Sigmoid colon (tissue), 7 donors: ENCODE results near the gene GABRB2. TPM values are rescaled to one million over a fixed set of nuclear protein-coding genes. Genes with fewer than 3 reads are reported as not detected.

Experiments used
- DNase-seq: peaks from one replicate; pipeline ENCODE4 v3.0.0-alpha.2; 2019
- H3K27ac ChIP-seq, 4 donors: fragments of 200-600 bp; sonication (generic); one replicate each; pipeline ENCODE4 v1.5.1; 2016 to 2019; ENCODE audit warnings: mild to moderate bottlenecking in 1 of 4
- H3K27me3 ChIP-seq, 3 donors: fragments of 200-600 bp; sonication (generic); one replicate each; pipeline ENCODE4 v1.5.1; 2019; ENCODE audit warnings: mild to moderate bottlenecking in 1 of 3
- H3K36me3 ChIP-seq, 4 donors: fragments of 200-600 bp; sonication (generic); one replicate each; pipeline ENCODE4 v1.5.1; 2016 to 2019
- H3K4me1 ChIP-seq, 4 donors: fragments of 200-600 bp; sonication (generic); one replicate each; pipeline ENCODE4 v1.5.1; 2017 to 2019
- H3K4me3 ChIP-seq, 4 donors: fragments of 200-600 bp; sonication (generic); one replicate each; pipeline ENCODE4 v1.5.1; 2017 to 2019; ENCODE audit warnings: mild to moderate bottlenecking in 2 of 4, moderate library complexity in 1 of 4
- H3K9me3 ChIP-seq, 4 donors: fragments of 200-600 bp in 3 of 4; sonication (generic) in 3 of 4; one replicate each; pipeline versions ENCODE4 v1.5.1 to v1.6.1; 2013 to 2019
- CTCF ChIP-seq, 4 experiments: fragments of 450-650 bp in 3 of 4; fragments of 200-600 bp in 1 of 4; IDR thresholded peaks; one replicate each; pipeline ENCODE4 v1.5.1; 2016 to 2019; ENCODE audit warnings: antibody characterized with exemption in 4 of 4, mild to moderate bottlenecking in 3 of 4, moderate library complexity in 2 of 4
- EP300 ChIP-seq, 4 donors: sonication (generic); formaldehyde crosslinking; IDR thresholded peaks; one replicate each; pipeline ENCODE4 v1.6.1; 2017; ENCODE audit warnings: antibody characterized with exemption in 4 of 4
- POLR2A ChIP-seq, 2 donors: fragments of 450-650 bp; IDR thresholded peaks; one replicate each; pipeline ENCODE4 v1.6.1; 2016; ENCODE audit warnings: antibody characterized with exemption in 2 of 2, mild to moderate bottlenecking in 2 of 2, moderate library complexity in 2 of 2
- POLR2AphosphoS5 ChIP-seq, 4 donors: sonication (generic); formaldehyde crosslinking; IDR thresholded peaks; one replicate each; pipeline ENCODE4 v1.6.1; 2017; ENCODE audit warnings: antibody characterized with exemption in 4 of 4
- WGBS, 2 donors: extraction: QIAGEN DNeasy Blood & Tissue Kit; methylation state at CpG; one replicate each; pipeline ENCODE4 v1.1.7; 2013; 5-methylcytosine and 5-hydroxymethylcytosine counted together
- intact Hi-C: fragments of 100-400 bp; cut with DNase I; formaldehyde crosslinking; loops from one replicate; pipeline ENCODE4 v1.15.1; 2023
- polyA plus RNA-seq, 3 donors: library from polyadenylated mRNA; stranded (reverse); fragments of 200-250 nt; gene quantifications; one replicate each; pipeline ENCODE4 v1.2.3, GENCODE V29; 2013
- total RNA-seq, 4 donors: library from RNA; depleted of rRNA; stranded (reverse); fragments of >200 nt; gene quantifications; one replicate each; pipeline ENCODE4 v1.1.0, GENCODE V29; 2016
- donor health status: healthy with polysubstance abuse.
- donor health status: Bipolar disorder and iron deficiency.
- donor health status: healthy.

Gene GABRB2
- total and polyA plus RNA-seq, 7 donors, result under 0.01 to 0.55 (median 0.36) TPM

GRCh38 chr5:161382685-161383084 is 163.8 kb downstream of the GABRB2 start:
- WGBS, 2 donors, result 83 to 92% methylated on average over 5 of the region's 5 CpGs
- Histone ChIP-seq H3K36me3 (no peaks in the 10 kb centered on the region), H3K4me3 (no peak overlapping the region), H3K27me3 (peaks cover 0 to 3% (median 0%) of the 10 kb centered on the region in 3 donors), H3K27ac (no peak overlapping the region), H3K4me1 (no peaks in the 10 kb centered on the region), H3K9me3 (no peaks in the 10 kb centered on the region)
- TF ChIP-seq EP300 (IDR thresholded peaks at IDR 0.05) (no peak), POLR2A (IDR thresholded peaks at IDR 0.05) (no peak), CTCF (IDR thresholded peaks at IDR 0.05) (no peak), POLR2AphosphoS5 (IDR thresholded peaks at IDR 0.05) (no peak)
- intact Hi-C loops, result no loop called here
- no peak for DNase-seq

- Histone ChIP-seq H3K4me3 (no peak overlapping the region), H3K9me3 (no peaks in the 10 kb centered on the region), H3K27ac (no peak overlapping the region), H3K4me1 (no peaks in the 10 kb centered on the region), H3K36me3 (no peaks in the 10 kb centered on the region), H3K27me3 (peaks cover 0 to 3% (median 0%) of the 10 kb centered on the region in 3 donors)
- TF ChIP-seq POLR2A (IDR thresholded peaks at IDR 0.05) (no peak), CTCF (IDR thresholded peaks at IDR 0.05) (no peak), EP300 (IDR thresholded peaks at IDR 0.05) (no peak), POLR2AphosphoS5 (IDR thresholded peaks at IDR 0.05) (no peak)
- intact Hi-C loops, result no loop called here
- DNase-seq, result no peak
- WGBS, 2 donors, result 6 to 20% methylated on average over 1 of the region's 1 CpG
These were observed 166.0 kb downstream of the GABRB2 start for GRCh38 chr5:161380486-161380885.

GRCh38 chr5:161378701-161379100 is 167.8 kb downstream of the GABRB2 start:
- Histone ChIP-seq H3K9me3 (no peaks in the 10 kb centered on the region), H3K4me3 (no peak overlapping the region), H3K36me3 (no peaks in the 10 kb centered on the region), H3K27ac (no peak overlapping the region), H3K4me1 (no peaks in the 10 kb centered on the region), H3K27me3 (no peaks in the 10 kb centered on the region)
- TF ChIP-seq POLR2A (IDR thresholded peaks at IDR 0.05) (no peak), POLR2AphosphoS5 (IDR thresholded peaks at IDR 0.05) (no peak), EP300 (IDR thresholded peaks at IDR 0.05) (no peak), CTCF (IDR thresholded peaks at IDR 0.05) (no peak)
- 79 to 90% methylated on average over 1 of the region's 1 CpG for WGBS, 2 donors
- intact Hi-C loops, result no loop called here
- DNase-seq, result no peak

- no peak overlapping the region for H3K4me3 ChIP-seq
- WGBS, 2 donors, result 90 to 92% methylated on average over 1 of the region's 1 CpG
- DNase-seq, result no peak
- no peak for TF ChIP-seq CTCF (IDR thresholded peaks at IDR 0.05)
- TF ChIP-seq POLR2AphosphoS5 (IDR thresholded peaks at IDR 0.05), result no peak
- TF ChIP-seq POLR2A (IDR thresholded peaks at IDR 0.05), result no peak
- no peak for TF ChIP-seq EP300 (IDR thresholded peaks at IDR 0.05)
- H3K9me3 ChIP-seq, result no peaks in the 10 kb centered on the region
- H3K27me3 ChIP-seq, result no peaks in the 10 kb centered on the region
- intact Hi-C loops, result no loop called here
- no peaks in the 10 kb centered on the region for H3K36me3 ChIP-seq
- no peaks in the 10 kb centered on the region for H3K4me1 ChIP-seq
- no peak overlapping the region for H3K27ac ChIP-seq
These were observed 170.5 kb downstream of the GABRB2 start for GRCh38 chr5:161376034-161376433.

- Histone ChIP-seq H3K9me3 (no peaks in the 10 kb centered on the region), H3K27me3 (no peaks in the 10 kb centered on the region), H3K4me3 (no peak overlapping the region), H3K4me1 (no peaks in the 10 kb centered on the region), H3K36me3 (no peaks in the 10 kb centered on the region), H3K27ac (no peak overlapping the region)
- TF ChIP-seq EP300 (IDR thresholded peaks at IDR 0.05), result no peak
- no peak for TF ChIP-seq CTCF (IDR thresholded peaks at IDR 0.05)
- TF ChIP-seq POLR2AphosphoS5 (IDR thresholded peaks at IDR 0.05), result no peak
- TF ChIP-seq POLR2A (IDR thresholded peaks at IDR 0.05), result no peak
- DNase-seq, result no peak
- intact Hi-C loops, result no loop called here
These were observed 173.2 kb downstream of the GABRB2 start for GRCh38 chr5:161373345-161373707.
